Measurements from ENCODE around the gene RNF215.

The RNF215 gene

GRCh38 chr22:30386960-30387827 lies at the start of gene RNF215:
TSS of gene RNF215 (minus strand) at chr22:30387411. CDS start at chr22:30387313, 98 bp downstream.
- peak; percentile 57 for DNase-seq (ENCODE audit: low read depth, low spot score)

GRCh38 chr22:30436196-30436595 lies 49.0 kb upstream of the RNF215 start:
- no peak for DNase-seq (ENCODE audit: low read depth, low spot score)

GRCh38 chr22:30435674-30436126 lies 48.5 kb upstream of the RNF215 start:
- no peak for DNase-seq (ENCODE audit: low read depth, low spot score)

- DNase-seq (ENCODE audit: low read depth, low spot score) = no peak
Observed at GRCh38 chr22:30434843-30435242, 47.6 kb upstream of the RNF215 start.

GRCh38 chr22:30433773-30434172 lies 46.6 kb upstream of the RNF215 start:
- no peak for DNase-seq (ENCODE audit: low read depth, low spot score)

- no peak for DNase-seq (ENCODE audit: low read depth, low spot score)
Observed at GRCh38 chr22:30433227-30433626, 46.0 kb upstream of the RNF215 start.

GRCh38 chr22:30432520-30432919 lies 45.3 kb upstream of the RNF215 start:
- DNase-seq (ENCODE audit: low read depth, low spot score) = no peak

GRCh38 chr22:30432096-30432495 lies 44.9 kb upstream of the RNF215 start:
- DNase-seq (ENCODE audit: low read depth, low spot score) = no peak

- DNase-seq (ENCODE audit: low read depth, low spot score) = no peak
Observed at GRCh38 chr22:30430933-30431332, 43.7 kb upstream of the RNF215 start.

GRCh38 chr22:30429887-30430286 lies 42.7 kb upstream of the RNF215 start:
- no peak for DNase-seq (ENCODE audit: low read depth, low spot score)

- DNase-seq (ENCODE audit: low read depth, low spot score) = no peak
Observed at GRCh38 chr22:30427871-30428270, 40.7 kb upstream of the RNF215 start.

GRCh38 chr22:30426388-30427353 lies 39.5 kb upstream of the RNF215 start:
- no peak for DNase-seq (ENCODE audit: low read depth, low spot score)

GRCh38 chr22:30425616-30426387 lies 38.6 kb upstream of the RNF215 start, which contains the start of gene MTFP1:
TSS of gene MTFP1 (plus strand) at chr22:30425768. CDS start at chr22:30425880, 112 bp downstream.
- DNase-seq (ENCODE audit: low read depth, low spot score) = no peak

- DNase-seq (ENCODE audit: low read depth, low spot score) = no peak
Observed at GRCh38 chr22:30425327-30425615, 38.1 kb upstream of the RNF215 start.

GRCh38 chr22:30424534-30425326 lies 37.5 kb upstream of the RNF215 start:
- no peak for DNase-seq (ENCODE audit: low read depth, low spot score)

GRCh38 chr22:30423959-30424533 lies 36.8 kb upstream of the RNF215 start:
- DNase-seq (ENCODE audit: low read depth, low spot score) = peak; percentile 98

- no peak for DNase-seq (ENCODE audit: low read depth, low spot score)
Observed at GRCh38 chr22:30423301-30423958, 36.2 kb upstream of the RNF215 start.

- no peak for DNase-seq (ENCODE audit: low read depth, low spot score)
Observed at GRCh38 chr22:30422481-30423300, 35.5 kb upstream of the RNF215 start.
